Activated T-helper 1 cell treated with anti-CD3 and anti-CD28 coated beads, Interleukin-12 subunit alpha, Interleukin-12 subunit beta, Interleukin-2, Interleukin-4 antibody, amounts not matched to agents 30 ng/mL and 10 ng/mL and 1 ng/mL, durations not matched to agents 14 hours and 24 hours and 36 hours (primary cell): Measurements from ENCODE around the gene KRT34. TPM values are rescaled to one million over a fixed set of nuclear protein-coding genes. Genes with fewer than 3 reads are reported as not detected.
"Not testable (repeated sequence)": the region's sequence is repeated elsewhere in the genome, so short reads cannot be mapped to it uniquely, and the experiment has no call there.

ENCODE experiments used
- DNase-seq: peaks from one replicate; pipeline ENCODE4 v3.0.0; 2021; ENCODE audit warnings: low spot score
- H3K27ac Mint-ChIP-seq: one replicate; pipeline ENCODE4 v1.8.0; 2021; ENCODE audit warnings: mild to moderate bottlenecking, mixed read lengths
- H3K27me3 Mint-ChIP-seq: one replicate; pipeline ENCODE4 v1.8.0; 2022; ENCODE audit warnings: mild to moderate bottlenecking, moderate library complexity, mixed read lengths; ENCODE audit not compliant: insufficient read depth
- H3K36me3 Mint-ChIP-seq: one replicate; pipeline ENCODE4 v1.8.0; 2021; ENCODE audit warnings: low read depth, mixed read lengths
- H3K4me1 Mint-ChIP-seq: one replicate; pipeline ENCODE4 v1.8.0; 2021; ENCODE audit warnings: low read depth, mixed read lengths
- H3K4me3 Mint-ChIP-seq: one replicate; pipeline ENCODE4 v1.8.0; 2021; ENCODE audit warnings: mild to moderate bottlenecking, moderate library complexity, mixed read lengths
- H3K9me3 Mint-ChIP-seq: one replicate; pipeline ENCODE4 v1.8.0; 2021; ENCODE audit warnings: mixed read lengths
- intact Hi-C: fragments of 100-400 bp; cut with micrococcal nuclease; formaldehyde crosslinking; loops from one replicate; pipeline ENCODE4 v1.15.1; 2024
- total RNA-seq: library from RNA; stranded (reverse); gene quantifications from 2 replicates; pipeline ENCODE4 v1.2.3, GENCODE V29; 2022

The KRT34 gene
- total RNA-seq, 1 donor from 2014 or later, result not detected

DNA sequence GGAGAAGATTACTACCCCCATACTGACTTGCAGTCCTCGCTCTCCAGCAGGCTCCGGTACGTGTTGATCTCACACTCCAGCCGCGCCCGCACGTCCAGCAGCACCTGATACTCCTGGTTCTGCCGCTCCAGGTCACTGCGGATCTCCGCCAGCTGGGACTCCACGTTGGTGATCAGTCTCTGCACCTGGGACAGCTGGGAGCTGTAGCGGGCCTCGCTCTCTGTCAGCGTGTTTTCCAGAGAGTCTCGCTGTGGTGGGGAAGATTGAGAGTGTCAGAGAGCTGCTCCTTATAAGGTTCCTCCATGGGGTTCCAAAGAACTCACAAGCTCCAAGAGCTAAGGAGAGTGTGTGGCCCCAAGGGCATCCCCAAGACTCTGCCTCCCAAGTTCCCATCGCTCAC, 35.7 kb downstream of the KRT34 start:
- intact Hi-C loops, H3K4me3 Mint-ChIP-seq, H3K36me3 Mint-ChIP-seq, DNase-seq, H3K27ac Mint-ChIP-seq: not testable (repeated sequence)
- Mint-ChIP-seq H3K4me1 (peaks cover 18% of the 10 kb centered on the region), H3K27me3 (peaks cover 28% of the 10 kb centered on the region), H3K9me3 (peaks cover 16% of the 10 kb centered on the region)

DNA sequence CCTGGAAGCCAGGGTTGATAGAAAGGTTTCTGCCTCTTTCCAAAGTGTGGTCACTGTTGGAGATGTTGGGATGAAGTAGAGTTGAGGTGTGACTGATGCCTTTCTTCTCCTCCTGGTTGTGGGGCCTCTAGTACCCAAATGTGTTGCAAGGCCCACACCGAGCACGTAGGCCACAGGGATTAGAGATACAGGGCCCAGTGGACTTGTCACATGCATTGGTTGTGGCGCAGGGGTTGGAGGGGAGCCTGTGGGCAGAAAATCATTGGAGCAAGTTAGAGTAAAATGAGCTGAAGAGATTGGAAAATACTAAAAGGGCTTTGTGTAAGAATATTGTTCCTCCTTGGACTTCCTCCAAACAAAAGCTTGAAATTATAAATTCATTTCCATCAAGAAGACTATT, 36.1 kb downstream of the KRT34 start:
- no peak overlapping the region for H3K4me3 Mint-ChIP-seq
- DNase-seq, result no peak
- H3K27ac Mint-ChIP-seq, result no peak overlapping the region
- peaks cover 16% of the 10 kb centered on the region for H3K9me3 Mint-ChIP-seq
- H3K4me1 Mint-ChIP-seq, result peaks cover 22% of the 10 kb centered on the region
- peaks cover 24% of the 10 kb centered on the region for H3K27me3 Mint-ChIP-seq
- H3K36me3 Mint-ChIP-seq, result peaks cover 6% of the 10 kb centered on the region
- intact Hi-C loops, result no loop called here

DNA sequence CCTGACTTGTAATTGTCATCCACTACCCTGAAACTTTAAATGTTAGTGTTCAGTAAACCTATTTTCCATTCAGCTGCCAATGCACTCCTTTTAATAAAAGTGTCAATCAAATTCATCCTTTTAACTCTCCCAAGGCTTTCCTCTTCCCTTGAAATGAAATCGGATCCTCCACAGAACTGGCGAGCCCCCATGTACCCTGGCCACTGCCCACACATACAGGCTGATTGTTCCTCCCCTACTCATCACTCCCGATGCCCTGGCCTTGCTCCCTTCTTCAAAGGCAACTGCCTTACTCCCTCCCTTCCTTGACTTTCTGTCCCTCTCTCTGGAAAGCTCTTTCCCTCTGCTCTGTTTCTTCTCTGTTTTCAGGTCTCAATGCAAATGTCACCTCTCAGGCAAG, 39.1 kb downstream of the KRT34 start:
- intact Hi-C loops, result loop anchor here (5.0 kb wide), 1 partner anchor 324 kb away; no protein-coding TSS in a partner anchor
- Mint-ChIP-seq H3K27me3 (peaks cover 25% of the 10 kb centered on the region), H3K4me1 (peaks cover 52% of the 10 kb centered on the region), H3K27ac (no peak overlapping the region), H3K4me3 (no peak overlapping the region), H3K36me3 (peaks cover 6% of the 10 kb centered on the region), H3K9me3 (peaks cover 16% of the 10 kb centered on the region)
- DNase-seq, result no peak

DNA sequence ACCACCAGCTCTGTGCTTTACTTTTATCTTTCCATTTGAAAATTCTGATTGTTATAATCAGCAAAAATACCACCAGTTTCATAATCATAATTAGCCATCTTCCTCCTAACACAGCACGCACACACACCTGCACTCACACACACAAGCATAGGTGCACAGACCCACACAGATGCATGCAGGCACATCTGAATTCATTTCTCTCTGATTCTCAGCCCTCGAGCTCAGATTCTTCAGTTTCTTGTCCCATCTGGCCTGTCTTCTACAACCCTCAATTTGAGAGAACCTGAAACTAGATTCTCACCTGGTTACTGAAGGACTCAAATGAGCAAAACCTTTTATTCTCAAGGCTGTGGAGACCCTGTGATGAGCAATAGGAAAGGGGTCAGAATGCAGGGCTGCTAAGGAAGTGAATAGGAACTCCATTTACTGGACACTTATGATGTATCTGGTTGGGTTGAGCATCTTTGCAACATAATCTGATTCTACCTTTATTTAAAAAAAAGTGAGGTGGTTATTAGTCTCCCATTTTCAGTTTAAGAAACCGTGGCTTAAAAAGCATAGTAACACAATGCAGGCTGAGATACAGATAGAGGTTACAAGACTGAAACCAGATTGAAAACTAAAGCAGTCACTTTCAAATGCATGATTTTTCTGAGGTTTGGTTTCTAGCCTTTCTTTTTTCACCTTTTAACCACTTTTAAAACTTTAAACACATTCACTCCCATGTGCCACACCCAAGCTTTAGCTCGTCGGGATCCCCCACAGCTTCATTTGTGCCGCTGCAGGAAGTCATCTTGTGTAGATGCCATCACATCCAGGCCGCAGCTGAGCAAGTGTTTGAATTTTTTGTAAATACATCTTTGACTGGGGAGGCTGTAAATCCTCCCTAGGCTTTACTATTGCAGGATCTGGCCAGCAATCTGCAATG, 40.9 kb downstream of the KRT34 start:
- H3K27ac Mint-ChIP-seq, result peak overlapping the region; percentile 32
- peaks cover 16% of the 10 kb centered on the region for H3K9me3 Mint-ChIP-seq
- peaks cover 19% of the 10 kb centered on the region for H3K27me3 Mint-ChIP-seq
- peaks cover 52% of the 10 kb centered on the region for H3K4me1 Mint-ChIP-seq
- peak; percentile 57 for DNase-seq
- peaks cover 6% of the 10 kb centered on the region for H3K36me3 Mint-ChIP-seq
- H3K4me3 Mint-ChIP-seq, result peak overlapping the region; percentile 11
- intact Hi-C loops, result loop anchor here (1.0 to 5.0 kb wide), 2 partner anchors 63 to 326 kb away; no protein-coding TSS in a partner anchor

DNA sequence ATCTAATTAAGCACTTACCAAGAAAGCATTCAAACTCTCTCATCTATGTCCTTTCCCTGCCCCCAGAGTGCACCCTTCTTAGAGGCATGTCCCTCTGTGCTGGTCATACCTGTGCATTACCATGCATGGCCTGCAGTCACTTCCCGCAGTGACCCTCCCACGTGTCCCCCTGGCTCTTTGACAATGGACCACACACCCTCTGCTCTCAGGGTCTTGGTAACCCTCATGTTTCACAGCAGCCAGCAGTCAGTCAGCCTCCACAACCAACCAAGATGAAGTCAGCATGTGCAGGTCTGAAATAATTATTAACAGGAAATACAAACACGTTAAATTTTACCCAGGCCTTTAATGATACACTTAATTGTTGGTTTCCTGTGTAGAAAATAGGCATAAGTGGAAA, 41.6 kb downstream of the KRT34 start:
- no peak for DNase-seq
- no peak overlapping the region for H3K4me3 Mint-ChIP-seq
- peaks cover 21% of the 10 kb centered on the region for H3K27me3 Mint-ChIP-seq
- peaks cover 6% of the 10 kb centered on the region for H3K36me3 Mint-ChIP-seq
- H3K4me1 Mint-ChIP-seq, result peaks cover 52% of the 10 kb centered on the region
- H3K9me3 Mint-ChIP-seq, result peaks cover 16% of the 10 kb centered on the region
- peak overlapping the region; percentile 36 for H3K27ac Mint-ChIP-seq
- intact Hi-C loops, result loop anchor here (5.0 kb wide), 1 partner anchor 327 kb away; no protein-coding TSS in a partner anchor

DNA sequence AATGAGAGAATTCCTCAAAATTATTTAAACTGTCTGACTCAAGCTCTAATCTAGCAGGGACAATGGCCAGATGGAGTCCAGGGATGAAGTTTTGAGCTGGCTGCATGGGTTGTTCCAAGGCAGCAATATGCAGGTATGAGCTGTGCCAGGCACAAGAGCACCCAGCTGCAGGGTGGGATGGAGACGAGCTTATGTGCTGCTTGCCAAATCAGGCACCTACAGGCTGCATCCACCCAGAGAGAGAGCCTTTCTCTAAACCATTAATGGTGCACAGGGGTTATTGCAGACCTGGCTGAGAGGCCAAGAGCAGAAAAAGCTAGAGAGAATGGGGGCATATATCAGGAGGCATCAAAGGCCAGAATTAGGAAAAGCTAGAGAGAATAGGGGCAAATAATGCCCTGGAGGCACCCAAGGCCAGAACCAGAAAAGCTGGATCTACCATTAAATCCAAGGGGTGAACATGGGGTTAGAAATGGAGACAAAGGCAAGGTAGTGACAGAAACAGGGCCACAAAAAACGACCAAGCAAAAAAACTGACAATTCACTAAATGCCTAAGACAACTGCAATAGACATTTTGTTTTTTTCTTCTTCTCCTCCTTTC, 42.4 kb downstream of the KRT34 start:
- Mint-ChIP-seq H3K4me1 (peaks cover 52% of the 10 kb centered on the region), H3K36me3 (peaks cover 6% of the 10 kb centered on the region), H3K27ac (peak overlapping the region; percentile 42), H3K4me3 (no peak overlapping the region), H3K27me3 (peaks cover 19% of the 10 kb centered on the region), H3K9me3 (peaks cover 16% of the 10 kb centered on the region)
- intact Hi-C loops, result loop anchor here (1.0 to 10.0 kb wide), 3 partner anchors 209 to 715 kb away; no protein-coding TSS in a partner anchor
- DNase-seq, result no peak

DNA sequence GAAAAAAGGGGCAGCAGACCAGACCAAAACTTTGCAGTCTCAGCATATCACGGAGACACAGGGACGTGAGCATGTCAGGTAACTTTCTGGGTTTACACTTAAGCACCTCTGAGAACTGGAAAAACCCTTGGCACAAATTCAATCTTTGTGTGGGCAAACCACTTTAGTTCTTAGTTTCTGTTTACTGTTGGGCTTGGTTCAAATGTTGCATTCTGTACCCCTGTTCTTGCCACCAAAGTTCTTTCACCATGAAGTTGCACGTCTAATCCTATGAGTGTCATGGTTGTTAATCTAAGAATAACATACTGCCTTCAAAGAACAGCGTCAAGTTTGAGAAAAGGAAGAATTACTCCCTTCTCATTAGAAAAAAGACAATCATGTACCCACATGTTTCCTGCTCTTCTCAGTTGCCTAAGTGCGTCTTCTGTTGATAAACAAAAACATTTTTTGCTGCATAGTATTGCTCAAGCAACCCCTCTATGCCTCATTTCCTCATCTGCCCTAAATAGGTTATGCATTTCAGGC, 43.1 kb downstream of the KRT34 start:
- Mint-ChIP-seq H3K27me3 (peaks cover 16% of the 10 kb centered on the region), H3K27ac (peak overlapping the region; percentile 52), H3K4me1 (peaks cover 52% of the 10 kb centered on the region), H3K9me3 (peaks cover 16% of the 10 kb centered on the region), H3K36me3 (peaks cover 6% of the 10 kb centered on the region), H3K4me3 (peak overlapping the region; percentile 43)
- peak; percentile 36 for DNase-seq
- intact Hi-C loops, result loop anchor here (1.0 to 10.0 kb wide), 2 partner anchors 209 to 714 kb away; no protein-coding TSS in a partner anchor

DNA sequence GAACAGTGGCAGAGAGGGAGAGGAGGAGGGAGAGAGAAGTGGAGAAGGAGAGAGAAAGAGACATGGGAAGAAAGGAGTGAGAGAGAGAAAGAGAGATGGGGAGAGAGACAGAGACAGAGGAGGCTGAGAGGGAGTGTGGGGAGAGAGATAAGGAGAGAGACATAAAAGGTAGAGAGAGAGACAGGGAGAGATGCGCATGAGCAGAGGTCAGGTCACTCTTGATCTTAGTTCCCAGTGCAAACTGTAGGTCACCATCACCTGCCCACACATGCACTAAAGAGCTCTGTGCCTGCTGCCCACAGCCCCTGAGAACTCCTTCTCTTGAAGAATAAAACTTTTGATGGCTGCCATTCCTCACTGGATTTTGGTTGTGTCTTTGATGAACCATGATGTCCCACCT, 46.4 kb downstream of the KRT34 start:
- H3K4me3 Mint-ChIP-seq, result no peak overlapping the region
- H3K9me3 Mint-ChIP-seq, result no peaks in the 10 kb centered on the region
- no peaks in the 10 kb centered on the region for H3K36me3 Mint-ChIP-seq
- DNase-seq, result no peak
- peaks cover 27% of the 10 kb centered on the region for H3K4me1 Mint-ChIP-seq
- intact Hi-C loops, result loop anchor here (10.0 kb wide), 1 partner anchor 711 kb away; no protein-coding TSS in a partner anchor
- peaks cover 11% of the 10 kb centered on the region for H3K27me3 Mint-ChIP-seq
- H3K27ac Mint-ChIP-seq, result no peak overlapping the region

DNA sequence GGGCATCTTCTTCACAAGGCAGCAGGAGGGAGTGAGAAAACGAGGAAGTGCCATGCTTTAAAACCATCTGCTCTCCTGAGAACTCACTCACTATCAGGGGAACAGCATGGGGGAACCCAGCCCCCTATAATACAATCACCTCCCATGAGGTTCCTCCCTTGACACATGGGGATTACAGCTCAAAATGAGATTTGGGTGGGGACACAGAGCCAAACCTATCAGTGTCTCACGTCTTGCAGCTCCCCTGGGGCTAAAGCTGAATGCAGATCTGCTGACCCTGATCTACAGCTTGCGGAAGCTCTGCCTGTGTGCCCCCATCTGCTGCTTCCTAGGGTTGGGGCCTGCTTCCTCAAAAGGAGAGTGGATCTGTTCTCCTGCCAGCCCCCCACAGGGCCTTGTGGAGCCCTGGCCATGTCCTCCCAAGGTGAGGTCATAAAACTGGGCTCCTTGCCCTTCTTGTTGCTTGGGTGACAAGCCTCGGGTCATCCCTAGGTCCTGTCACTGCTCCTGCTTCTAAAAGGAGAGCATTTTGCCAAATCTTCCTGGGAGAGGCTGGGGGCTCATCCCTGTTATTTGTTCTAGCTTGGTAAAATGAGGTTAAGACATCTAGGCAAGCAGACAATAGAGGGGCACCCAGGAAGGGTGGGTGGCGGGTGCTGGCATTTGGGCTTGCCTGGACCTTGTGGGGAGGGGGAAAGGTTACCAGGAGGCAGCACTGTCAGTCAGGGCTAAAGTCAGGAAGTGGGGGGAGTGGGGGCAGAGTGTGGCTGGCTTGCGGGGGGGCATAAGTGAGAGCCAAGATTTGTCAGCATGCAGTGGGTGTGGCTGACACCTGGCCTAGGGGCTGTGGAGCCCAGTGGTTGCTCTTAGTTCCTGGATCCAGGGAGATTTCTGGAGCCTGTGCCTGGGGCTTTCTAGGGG, 47.5 kb downstream of the KRT34 start:
- Mint-ChIP-seq H3K9me3 (no peaks in the 10 kb centered on the region), H3K4me1 (peaks cover 16% of the 10 kb centered on the region), H3K27me3 (peaks cover 11% of the 10 kb centered on the region), H3K27ac (no peak overlapping the region), H3K4me3 (no peak overlapping the region), H3K36me3 (no peaks in the 10 kb centered on the region)
- no peak for DNase-seq
- intact Hi-C loops, result loop anchor here (10.0 kb wide), 1 partner anchor 710 kb away; no protein-coding TSS in a partner anchor

DNA sequence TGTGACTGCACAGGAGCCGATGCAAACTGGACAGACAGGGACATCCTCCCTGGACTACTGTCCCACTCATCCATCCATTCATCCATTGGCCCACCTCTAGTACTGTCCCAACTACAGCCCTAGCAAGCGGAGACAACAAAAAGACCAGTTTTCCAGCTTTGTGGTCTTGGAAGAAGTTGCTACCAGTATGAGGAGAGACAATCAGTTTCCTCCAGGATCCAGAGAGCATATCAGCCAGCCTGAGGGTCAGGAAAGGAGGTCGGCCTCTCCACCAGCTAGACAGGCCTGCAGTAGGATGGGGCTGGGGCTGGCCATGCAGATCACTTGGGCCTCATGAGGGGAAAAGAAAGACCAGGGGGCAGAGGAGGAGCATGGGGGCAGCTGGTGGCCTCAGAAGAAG, 48.3 kb downstream of the KRT34 start:
- no peak for DNase-seq

DNA sequence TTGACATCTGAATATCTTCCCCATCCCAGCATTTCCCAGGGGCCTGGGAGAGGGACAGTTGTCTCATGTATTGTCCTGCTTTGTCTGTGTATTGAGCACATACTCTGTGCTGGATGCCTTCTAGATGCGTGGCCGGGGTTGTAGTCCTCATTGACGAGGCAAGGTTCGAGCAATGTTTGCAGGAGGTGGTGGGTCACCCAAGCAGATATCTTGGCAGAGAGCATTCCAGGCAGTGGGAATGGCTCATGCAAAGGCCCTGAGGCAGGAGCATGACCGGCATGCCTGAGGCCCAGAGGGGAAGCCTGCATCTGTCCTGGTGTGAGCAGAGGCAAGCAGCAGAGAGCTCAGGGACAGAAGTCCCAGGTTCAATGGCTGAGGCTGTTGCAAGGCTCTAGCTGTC, 49.0 kb downstream of the KRT34 start:
- no peak overlapping the region for H3K4me3 Mint-ChIP-seq
- H3K9me3 Mint-ChIP-seq, result no peaks in the 10 kb centered on the region
- no peak overlapping the region for H3K27ac Mint-ChIP-seq
- H3K4me1 Mint-ChIP-seq, result peaks cover under 1% of the 10 kb centered on the region
- H3K36me3 Mint-ChIP-seq, result no peaks in the 10 kb centered on the region
- peaks cover 9% of the 10 kb centered on the region for H3K27me3 Mint-ChIP-seq
- no peak for DNase-seq
- intact Hi-C loops, result loop anchor here (10.0 kb wide), 1 partner anchor 708 kb away; no protein-coding TSS in a partner anchor

More for the DNA sequence above, 48.3 kb downstream of the KRT34 start:
- peaks cover 8% of the 10 kb centered on the region for H3K4me1 Mint-ChIP-seq
- peaks cover 11% of the 10 kb centered on the region for H3K27me3 Mint-ChIP-seq
- H3K36me3 Mint-ChIP-seq, result no peaks in the 10 kb centered on the region
- no peaks in the 10 kb centered on the region for H3K9me3 Mint-ChIP-seq
- H3K4me3 Mint-ChIP-seq, result no peak overlapping the region
- intact Hi-C loops, result loop anchor here (10.0 kb wide), 1 partner anchor 709 kb away; no protein-coding TSS in a partner anchor
- no peak overlapping the region for H3K27ac Mint-ChIP-seq

DNA sequence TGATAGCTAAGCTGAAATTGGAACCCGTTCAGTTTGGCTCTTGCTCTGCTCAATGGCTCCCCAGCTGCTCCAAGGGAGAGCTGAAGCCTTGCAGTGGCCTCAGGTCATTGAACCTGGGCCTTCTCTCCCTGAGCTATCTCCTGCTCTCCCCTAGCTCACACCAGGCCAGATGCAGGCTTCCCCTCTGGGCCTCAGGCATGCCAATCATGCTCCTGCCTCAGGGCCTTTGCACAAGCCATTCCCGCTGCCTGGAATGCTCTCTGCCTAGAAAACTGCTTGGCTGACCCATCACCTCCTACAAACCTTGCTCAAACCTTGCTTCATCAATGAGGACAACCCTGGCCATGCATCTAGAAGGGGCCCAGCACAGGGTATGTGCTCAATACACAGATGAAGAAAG, 49.9 kb downstream of the KRT34 start:
- intact Hi-C loops, result loop anchor here (10.0 kb wide), 1 partner anchor 707 kb away; no protein-coding TSS in a partner anchor
- Mint-ChIP-seq H3K4me1 (no peaks in the 10 kb centered on the region), H3K27ac (no peak overlapping the region), H3K4me3 (no peak overlapping the region), H3K9me3 (no peaks in the 10 kb centered on the region), H3K36me3 (no peaks in the 10 kb centered on the region), H3K27me3 (peaks cover 9% of the 10 kb centered on the region)
- DNase-seq, result no peak
